MCF 10A (cell line): ENCODE data around the gene PPM1L. TPM values are rescaled to one million over a fixed set of nuclear protein-coding genes. Genes with fewer than 3 reads are reported as not detected.

Experiments used
- BruUV-seq: library from RNA; stranded (reverse); fragments of 400-500 nt; replicated peaks from 2 replicates; lab custom pipeline; 2021; lab: Mats Ljungman, UMichigan
- CTCF ChIA-PET: fragments of 300-600 bp; sonication (Branson Sonifier 250); formaldehyde crosslinking; extraction: SDS; loops from one replicate; lab custom pipeline; 2021; ENCODE audit warnings: antibody characterized with exemption, inconsistent platforms; lab: Yijun Ruan, JAX
- POLR2A ChIA-PET: fragments of 300-600, 350-650 bp; sonication (Branson Sonifier 250); formaldehyde crosslinking; extraction: SDS; loops from one replicate; lab custom pipeline; 2020; ENCODE audit warnings: antibody characterized with exemption, inconsistent platforms; lab: Yijun Ruan, JAX
- DNase-seq: peaks from one replicate; pipeline ENCODE4 v3.0.0-alpha.2; 2018; ENCODE audit not compliant: unreplicated experiment
- H3K27ac Mint-ChIP-seq: one replicate; pipeline ENCODE4 v1.8.0; 2022; ENCODE audit warnings: mild to moderate bottlenecking, low read depth, mixed read lengths; ENCODE audit not compliant: unreplicated experiment
- H3K27me3 Mint-ChIP-seq: one replicate; pipeline ENCODE4 v1.8.0; 2022; ENCODE audit warnings: mixed read lengths; ENCODE audit not compliant: insufficient read depth, unreplicated experiment
- H3K36me3 Mint-ChIP-seq: one replicate; pipeline ENCODE4 v1.8.0; 2022; ENCODE audit warnings: mild to moderate bottlenecking, moderate library complexity, mixed read lengths; ENCODE audit not compliant: insufficient read depth, unreplicated experiment
- H3K4me1 Mint-ChIP-seq: one replicate; pipeline ENCODE4 v1.8.0; 2022; ENCODE audit warnings: mixed read lengths; ENCODE audit not compliant: insufficient read depth, unreplicated experiment
- H3K4me3 Mint-ChIP-seq: one replicate; pipeline ENCODE4 v1.8.0; 2022; ENCODE audit warnings: mild to moderate bottlenecking, moderate library complexity, mixed read lengths; ENCODE audit not compliant: unreplicated experiment
- H3K9me3 Mint-ChIP-seq: one replicate; pipeline ENCODE4 v1.8.0; 2022; ENCODE audit warnings: mixed read lengths; ENCODE audit not compliant: unreplicated experiment
- intact Hi-C: fragments of 100-400 bp; cut with micrococcal nuclease; formaldehyde crosslinking; loops from 2 replicates; pipeline ENCODE4 v1.14.1; 2022
- total RNA-seq: library from RNA; stranded (reverse); gene quantifications from 2 replicates; pipeline ENCODE4 v1.2.3, GENCODE V29; 2022
- TF ChIP-seq, protein P1 (sequence below): fragments of 200-600 bp; IDR thresholded peaks from one replicate; pipeline ENCODE4 v1.8.0; 2022; ENCODE audit warnings: antibody characterized with exemption, mild to moderate bottlenecking; ENCODE audit not compliant: unreplicated experiment

The PPM1L gene
- total RNA-seq, 1 experiment from 2014 or later, result 2.1 TPM

GRCh38 chr3:161107311-161107710 is 351.3 kb downstream of the PPM1L start:
- POLR2A ChIA-PET, result no interaction called here
- Mint-ChIP-seq H3K36me3 (no peaks in the 10 kb centered on the region), H3K4me1 (peaks cover 12% of the 10 kb centered on the region), H3K4me3 (no peak overlapping the region), H3K9me3 (no peaks in the 10 kb centered on the region), H3K27ac (no peak overlapping the region), H3K27me3 (no peaks in the 10 kb centered on the region)
- intact Hi-C loops, result no loop called here
- CTCF ChIA-PET, result interaction anchor here (0.8 to 1.5 kb wide), 2 partner anchors 11 to 896 kb away, joined by 3 read pairs; no protein-coding TSS in a partner anchor
- no peak for DNase-seq
- no TSS peak for BruUV-seq
- TF ChIP-seq, protein P1, sequence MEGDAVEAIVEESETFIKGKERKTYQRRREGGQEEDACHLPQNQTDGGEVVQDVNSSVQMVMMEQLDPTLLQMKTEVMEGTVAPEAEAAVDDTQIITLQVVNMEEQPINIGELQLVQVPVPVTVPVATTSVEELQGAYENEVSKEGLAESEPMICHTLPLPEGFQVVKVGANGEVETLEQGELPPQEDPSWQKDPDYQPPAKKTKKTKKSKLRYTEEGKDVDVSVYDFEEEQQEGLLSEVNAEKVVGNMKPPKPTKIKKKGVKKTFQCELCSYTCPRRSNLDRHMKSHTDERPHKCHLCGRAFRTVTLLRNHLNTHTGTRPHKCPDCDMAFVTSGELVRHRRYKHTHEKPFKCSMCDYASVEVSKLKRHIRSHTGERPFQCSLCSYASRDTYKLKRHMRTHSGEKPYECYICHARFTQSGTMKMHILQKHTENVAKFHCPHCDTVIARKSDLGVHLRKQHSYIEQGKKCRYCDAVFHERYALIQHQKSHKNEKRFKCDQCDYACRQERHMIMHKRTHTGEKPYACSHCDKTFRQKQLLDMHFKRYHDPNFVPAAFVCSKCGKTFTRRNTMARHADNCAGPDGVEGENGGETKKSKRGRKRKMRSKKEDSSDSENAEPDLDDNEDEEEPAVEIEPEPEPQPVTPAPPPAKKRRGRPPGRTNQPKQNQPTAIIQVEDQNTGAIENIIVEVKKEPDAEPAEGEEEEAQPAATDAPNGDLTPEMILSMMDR, result no peak

GRCh38 chr3:161108840-161109239 is 352.8 kb downstream of the PPM1L start:
- ChIA-PET CTCF (interaction anchor here (1.1 to 1.3 kb wide), 2 partner anchors 39 to 52 kb away, joined by 3 read pairs; no protein-coding TSS in a partner anchor), POLR2A (no interaction called here)
- TF ChIP-seq, protein P1, result no peak
- Mint-ChIP-seq H3K4me3 (no peak overlapping the region), H3K4me1 (peaks cover 12% of the 10 kb centered on the region), H3K9me3 (no peaks in the 10 kb centered on the region), H3K36me3 (no peaks in the 10 kb centered on the region), H3K27ac (no peak overlapping the region), H3K27me3 (no peaks in the 10 kb centered on the region)
- intact Hi-C loops, result no loop called here
- BruUV-seq, result no TSS peak
- DNase-seq, result peak; percentile 57

DNA sequence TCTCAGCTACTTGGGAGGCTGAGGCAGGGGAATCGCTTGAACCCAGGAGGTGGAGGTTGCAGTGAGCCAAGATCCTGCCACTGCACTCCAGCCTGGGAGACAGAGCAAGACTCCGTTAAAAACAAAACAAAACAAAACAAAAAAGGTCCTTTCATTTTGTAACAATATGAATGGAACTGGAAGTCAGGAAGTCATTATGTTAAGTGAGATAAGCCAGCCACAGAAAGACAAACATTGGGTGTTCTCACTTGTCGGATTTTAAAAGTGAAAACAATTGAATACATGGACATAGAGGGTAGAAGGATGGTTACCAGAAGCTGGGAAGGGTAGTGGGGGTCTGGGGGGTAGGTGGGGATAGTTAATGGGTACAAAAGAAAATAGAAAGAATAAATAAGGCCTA is 361.6 kb downstream of the PPM1L start:
- Mint-ChIP-seq H3K4me1 (no peaks in the 10 kb centered on the region), H3K36me3 (no peaks in the 10 kb centered on the region), H3K27me3 (no peaks in the 10 kb centered on the region), H3K4me3 (no peak overlapping the region), H3K9me3 (peaks cover 7% of the 10 kb centered on the region), H3K27ac (no peak overlapping the region)
- BruUV-seq, result no TSS peak
- intact Hi-C loops, result no loop called here
- CTCF ChIA-PET, result no interaction called here
- DNase-seq, result no peak
- TF ChIP-seq, protein P1, result no peak
- POLR2A ChIA-PET, result interaction anchor here (0.6 kb wide), 1 partner anchor 299 kb away, joined by 3 read pairs; no protein-coding TSS in a partner anchor

- no peak for DNase-seq
- CTCF ChIA-PET, result interaction anchor here (0.6 to 0.8 kb wide), 4 partner anchors 11 to 192 kb away, joined by 3 to 4 read pairs (median 3); no protein-coding TSS in a partner anchor
- TF ChIP-seq, protein P1, result no peak
- Mint-ChIP-seq H3K9me3 (no peaks in the 10 kb centered on the region), H3K4me3 (no peak overlapping the region), H3K4me1 (no peaks in the 10 kb centered on the region), H3K27me3 (no peaks in the 10 kb centered on the region), H3K36me3 (no peaks in the 10 kb centered on the region), H3K27ac (no peak overlapping the region)
- intact Hi-C loops, result no loop called here
- POLR2A ChIA-PET, result no interaction called here
- BruUV-seq, result no TSS peak
These were observed 370.5 kb downstream of the PPM1L start for GRCh38 chr3:161126495-161126894.

Other genes starting within 250 kb of the PPM1L start
- gene KPNA4, start 190.7 kb upstream of the PPM1L start, total RNA-seq, result 85.9 and 127 TPM in 2 replicates
- gene ARL14, start 79.1 kb upstream of the PPM1L start, total RNA-seq, result 0.72 and 1.1 TPM in 2 replicates